IMR-90 (cell line): ENCODE measurements around the gene TAC4. TPM values are rescaled to one million over a fixed set of nuclear protein-coding genes. Genes with fewer than 3 reads are reported as not detected.

Source experiments
- ATAC-seq: fragments of 200-7000 bp; cut with Tn5 transposase; 2 replicates; pipeline ENCODE4 v1.9.1; 2020; ENCODE audit warnings: low read depth, mild to moderate bottlenecking, moderate library complexity
- Bru-seq: library from RNA; stranded (reverse); fragments of 400-500 nt; gene quantifications from one replicate; lab custom pipeline; 2021; lab: Mats Ljungman, UMichigan
- BruChase-seq, 2 experiments: library from RNA; stranded (reverse); fragments of 400-500 nt; gene quantifications; one replicate each; lab custom pipeline; 2021; lab: Mats Ljungman, UMichigan
- BruUV-seq: library from RNA; stranded (reverse); fragments of 400-500 nt; replicated peaks from 2 replicates; lab custom pipeline; 2021; lab: Mats Ljungman, UMichigan
- CTCF ChIA-PET: fragments of 300-600 bp; formaldehyde crosslinking; extraction: SDS; loops from one replicate; lab custom pipeline; 2021; ENCODE audit warnings: antibody characterized with exemption; lab: Yijun Ruan, JAX
- POLR2A ChIA-PET: fragments of 300-600 bp; sonication (Branson Sonifier 250); formaldehyde crosslinking; loops from one replicate; lab custom pipeline; 2022; ENCODE audit warnings: antibody characterized with exemption; ENCODE audit not compliant: unreplicated experiment; lab: Charles Lee
- DNase-seq: peaks from one replicate; pipeline ENCODE4 v3.0.0; 2013
- H2AFZ ChIP-seq: replicated peaks from 2 replicates; pipeline ENCODE3; 2013; ENCODE audit warnings: low read length, mild to moderate bottlenecking; ENCODE audit not compliant: poor library complexity
- H2AK5ac ChIP-seq: 2 replicates; pipeline ENCODE4 v1.6.1; 2013; ENCODE audit warnings: low read depth, low read length, inconsistent platforms
- H2AK9ac ChIP-seq: replicated peaks from 2 replicates; pipeline ENCODE3; 2013; ENCODE audit warnings: mild to moderate bottlenecking, low read depth, low read length, moderate library complexity; ENCODE audit not compliant: poor library complexity
- H2BK120ac ChIP-seq: 2 replicates; pipeline ENCODE4 v1.6.1; 2013; ENCODE audit warnings: low read depth, low read length, inconsistent platforms
- H2BK15ac ChIP-seq: 3 replicates; pipeline ENCODE4 v1.6.1; 2013; ENCODE audit warnings: low read depth, low read length, inconsistent platforms
- H2BK20ac ChIP-seq: 2 replicates; pipeline ENCODE4 v1.6.1; 2013; ENCODE audit warnings: low read depth, mild to moderate bottlenecking, inconsistent platforms, low read length, moderate library complexity
- H2BK5ac ChIP-seq: 2 replicates; pipeline ENCODE4 v1.6.1; 2013; ENCODE audit warnings: mild to moderate bottlenecking, low read depth, low read length, inconsistent platforms; ENCODE audit not compliant: poor library complexity, severe bottlenecking
- H3K14ac ChIP-seq: replicated peaks from 2 replicates; pipeline ENCODE4 v1.6.1; 2013; ENCODE audit warnings: low read depth, low read length, inconsistent platforms
- H3K18ac ChIP-seq: 2 replicates; pipeline ENCODE4 v1.6.1; 2013; ENCODE audit warnings: low read depth, low read length, control low read depth
- H3K23ac ChIP-seq: 2 replicates; pipeline ENCODE4 v1.6.1; 2013; ENCODE audit warnings: low read depth, low read length, inconsistent platforms
- H3K27ac ChIP-seq: 2 replicates; pipeline ENCODE4 v1.5.1; 2013; ENCODE audit warnings: mild to moderate bottlenecking, control low read depth, low read length; ENCODE audit not compliant: insufficient read depth
- H3K27me3 ChIP-seq: 2 replicates; pipeline ENCODE4 v1.6.1; 2013; ENCODE audit warnings: low read length; ENCODE audit not compliant: control insufficient read depth, insufficient read depth
- H3K36me3 ChIP-seq: 2 replicates; pipeline ENCODE4 v1.6.1; 2013; ENCODE audit warnings: low read length, mixed read lengths; ENCODE audit not compliant: control insufficient read depth, insufficient read depth
- H3K4ac ChIP-seq: 2 replicates; pipeline ENCODE4 v1.6.1; 2013; ENCODE audit warnings: low read depth, low read length, inconsistent platforms
- H3K4me1 ChIP-seq: 2 replicates; pipeline ENCODE4 v1.6.1; 2013; ENCODE audit warnings: low read length, mixed read lengths; ENCODE audit not compliant: control insufficient read depth, insufficient read depth
- H3K4me2 ChIP-seq: 2 replicates; pipeline ENCODE4 v1.6.1; 2013; ENCODE audit warnings: low read depth, mild to moderate bottlenecking, control low read depth, low read length, moderate library complexity
- H3K4me3 ChIP-seq: 2 replicates; pipeline ENCODE4 v1.5.1; 2013; ENCODE audit warnings: low read depth, mild to moderate bottlenecking, control low read depth, low read length, moderate library complexity; ENCODE audit not compliant: insufficient read depth
- H3K56ac ChIP-seq: 2 replicates; pipeline ENCODE4 v1.6.1; 2013; ENCODE audit warnings: low read length, inconsistent platforms; ENCODE audit not compliant: insufficient read depth; ENCODE audit errors: extremely low read depth
- H3K79me1 ChIP-seq, 2 experiments: 2 replicates each; pipeline ENCODE4 v1.6.1; 2013; ENCODE audit warnings: low read length in 2 of 2, inconsistent platforms in 1 of 2, low read depth in 1 of 2
- H3K9ac ChIP-seq: 2 replicates; pipeline ENCODE4 v1.6.1; 2013; ENCODE audit warnings: low read depth, low read length, control low read depth
- H3K9me1 ChIP-seq: 2 replicates; pipeline ENCODE4 v1.6.1; 2013; ENCODE audit warnings: low read length, inconsistent platforms; ENCODE audit not compliant: insufficient read depth
- H3K9me3 ChIP-seq: 2 replicates; pipeline ENCODE4 v1.6.1; 2013; ENCODE audit warnings: low read length; ENCODE audit not compliant: control insufficient read depth, insufficient read depth
- H4K20me1 ChIP-seq: 2 replicates; pipeline ENCODE4 v1.6.1; 2013; ENCODE audit warnings: low read length, inconsistent platforms; ENCODE audit not compliant: insufficient read depth
- H4K5ac ChIP-seq: 2 replicates; pipeline ENCODE4 v1.6.1; 2013; ENCODE audit warnings: mild to moderate bottlenecking, low read depth, low read length, control low read depth
- H4K8ac ChIP-seq, 2 experiments: 2 replicates each; pipeline ENCODE4 v1.6.1; 2013; ENCODE audit warnings: low read depth in 2 of 2, low read length in 2 of 2, control low read depth in 1 of 2, inconsistent platforms in 1 of 2
- H4K91ac ChIP-seq: 2 replicates; pipeline ENCODE4 v1.6.1; 2013; ENCODE audit warnings: low read depth, low read length, inconsistent platforms; ENCODE audit not compliant: insufficient read depth
- RCOR1 ChIP-seq: IDR thresholded peaks from 2 replicates; pipeline ENCODE4 v1.6.1; 2012; ENCODE audit warnings: mild to moderate bottlenecking, low read length, improper control_type of control experiment; ENCODE audit not compliant: insufficient replicate concordance
- dilution Hi-C: fragments of 300-500 bp; cut with HindIII; formaldehyde crosslinking; loops from one replicate; pipeline ENCODE4 v1.14.3; 2018; ENCODE audit warnings: low sequenced_read_pairs; ENCODE audit not compliant: unreplicated experiment
- in situ Hi-C: fragments of 300-500 bp; cut with MboI; formaldehyde crosslinking; loops from 3 replicates; pipeline ENCODE4 v1.14.3; 2019; ENCODE audit warnings: low sequenced_read_pairs, inconsistent platforms, mixed read lengths
- intact Hi-C: fragments of 100-400 bp; cut with micrococcal nuclease; formaldehyde crosslinking; loops from 2 replicates; pipeline ENCODE4 v1.10.0; 2022
- long read RNA-seq: library from polyadenylated mRNA; unstranded; transcript quantifications from one replicate; pipeline ENCODE4 v2.0.0, GENCODE V29; 2021; ENCODE audit not compliant: unreplicated experiment
- polyA plus RNA-seq, 3 experiments: library from polyadenylated mRNA; depleted of rRNA; stranded (reverse); fragments of >200 nt; gene quantifications; 2 replicates each; pipeline ENCODE4 v1.2.3, GENCODE V29; 2012; ENCODE audit warnings: low replicate concordance in 1 of 3
- total RNA-seq: library from RNA; depleted of rRNA; stranded (reverse); fragments of >200 nt; gene quantifications from 2 replicates; pipeline ENCODE4 v1.2.3, GENCODE V29; 2012; rRNA removed

Gene TAC4
- total RNA-seq (not detected in 2 replicates), polyA plus RNA-seq (2012; rRNA removed) (not detected in 2 replicates), Bru-seq, nascent RNA (not detected), BruChase-seq, experiment 1, labeled RNA remaining after a 6-hour chase (not detected), BruChase-seq, experiment 2, labeled RNA remaining after a 2-hour chase (not detected)
- polyA plus RNA-seq (2012; cell fraction: cytosol; rRNA removed) = not detected in 2 replicates
- not detected in 2 replicates for polyA plus RNA-seq (2012; cell fraction: nucleus; rRNA removed; ENCODE audit: low replicate concordance)
- long read RNA-seq = 0 reads

GRCh38 chr17:49848019-49848473 is at the start of gene TAC4:
Gene TAC4, minus strand, starts transcription at chr17:49848069. Its CDS starts 52 bp downstream, at chr17:49848017.
- Histone ChIP-seq H3K9ac (no peak within 1 kb of the TSS), H2AK5ac (no peak within 1 kb of the TSS), H2AFZ (no peak within 1 kb of the TSS), H3K4me2 (no peak within 1 kb of the TSS), H4K91ac (no peak within 1 kb of the TSS), H3K14ac (no peak within 1 kb of the TSS), H2BK20ac (no peak within 1 kb of the TSS), H2BK120ac (no peak within 1 kb of the TSS), H4K20me1 (no peaks in the 10 kb centered on the region), H3K4ac (no peak within 1 kb of the TSS), H3K9me3 (no peaks in the 10 kb centered on the region), H3K27ac (no peak within 1 kb of the TSS), H4K5ac (no peak within 1 kb of the TSS), H3K56ac (no peak within 1 kb of the TSS), H2AK9ac (no peak within 1 kb of the TSS), H3K18ac (no peak within 1 kb of the TSS), H2BK15ac (no peak within 1 kb of the TSS), H3K79me1 (no peaks in the 10 kb centered on the region), H3K27me3 (peaks cover 9% of the 10 kb centered on the region; the same call in 1 of the 2 replicates), H3K36me3 (no peaks in the 10 kb centered on the region), H4K8ac (no peak within 1 kb of the TSS), H3K4me1 (peaks cover 6% of the 10 kb centered on the region; the same call in 1 of the 2 replicates), H3K4me3 (no peak within 1 kb of the TSS), H3K9me1 (peaks cover 5% of the 10 kb centered on the region), H2BK5ac (no peak within 1 kb of the TSS), H3K23ac (no peak within 1 kb of the TSS)
- ATAC-seq = no peak
- DNase-seq = no peak
- no peak for TF ChIP-seq RCOR1
- ChIA-PET CTCF (no interaction called here), POLR2A (no interaction called here)
- intact Hi-C loops (no loop called here), in situ Hi-C loops (loop anchor here (5.0 kb wide), 2 partner anchors 141 to 276 kb away; partner anchors contain the start of gene SLC35B1), dilution Hi-C loops (no loop called here)
- BruUV-seq = no TSS peak
